IPS-11a (cell line): Measurements from ENCODE around the gene FANCC.

Experiments
- H3K4me3 ChIP-seq: one replicate; pipeline ENCODE4 v1.5.1; 2013; ENCODE audit warnings: low read depth, low read length, control low read depth

Gene FANCC, protein sequence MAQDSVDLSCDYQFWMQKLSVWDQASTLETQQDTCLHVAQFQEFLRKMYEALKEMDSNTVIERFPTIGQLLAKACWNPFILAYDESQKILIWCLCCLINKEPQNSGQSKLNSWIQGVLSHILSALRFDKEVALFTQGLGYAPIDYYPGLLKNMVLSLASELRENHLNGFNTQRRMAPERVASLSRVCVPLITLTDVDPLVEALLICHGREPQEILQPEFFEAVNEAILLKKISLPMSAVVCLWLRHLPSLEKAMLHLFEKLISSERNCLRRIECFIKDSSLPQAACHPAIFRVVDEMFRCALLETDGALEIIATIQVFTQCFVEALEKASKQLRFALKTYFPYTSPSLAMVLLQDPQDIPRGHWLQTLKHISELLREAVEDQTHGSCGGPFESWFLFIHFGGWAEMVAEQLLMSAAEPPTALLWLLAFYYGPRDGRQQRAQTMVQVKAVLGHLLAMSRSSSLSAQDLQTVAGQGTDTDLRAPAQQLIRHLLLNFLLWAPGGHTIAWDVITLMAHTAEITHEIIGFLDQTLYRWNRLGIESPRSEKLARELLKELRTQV

DNA sequence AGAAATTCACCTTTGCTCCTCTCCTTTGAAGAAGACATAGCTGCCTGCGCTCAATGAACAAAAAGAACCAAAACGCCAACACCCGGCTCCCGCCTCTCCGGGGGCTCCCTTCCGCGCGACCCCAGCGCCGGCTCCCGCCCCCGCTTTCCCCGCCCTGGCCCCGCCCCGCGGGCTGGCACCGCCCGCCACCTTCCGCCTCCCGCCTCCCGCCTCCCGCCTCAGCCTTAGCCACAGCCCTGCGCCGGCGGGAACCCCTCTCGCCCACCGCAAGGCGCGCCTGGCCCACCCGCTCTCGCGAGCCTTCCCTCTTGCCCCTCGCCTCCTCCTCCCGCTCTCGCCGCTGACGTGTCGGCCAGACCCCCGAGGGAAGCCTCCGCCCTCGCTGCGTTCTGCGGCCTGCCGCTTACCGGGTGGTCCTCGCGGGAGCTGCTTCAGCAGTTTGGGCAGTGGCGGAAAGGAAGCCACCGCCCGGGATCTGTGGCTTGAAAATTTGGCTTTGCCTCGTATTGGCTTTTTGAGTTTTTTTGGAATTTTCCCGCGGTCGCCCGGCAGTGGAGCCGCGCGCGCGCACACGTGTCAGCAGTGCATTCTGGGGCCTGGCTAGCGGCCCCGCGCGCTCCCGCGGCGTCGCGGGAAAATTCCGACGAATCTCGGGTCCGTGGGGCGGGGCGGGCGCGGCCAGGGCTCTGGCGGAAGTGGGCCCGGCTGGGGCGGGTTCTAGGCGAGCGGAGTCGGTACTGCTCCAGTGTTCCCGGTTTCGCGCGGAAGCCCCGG, at the start of gene FANCC:
Gene FANCC (minus strand): TSS at position 591 of the 774 bp plus-strand sequence. CDS start 68,418 bp downstream, outside the sequence.
- peak within 1 kb of the TSS; percentile 85 for H3K4me3 ChIP-seq

DNA sequence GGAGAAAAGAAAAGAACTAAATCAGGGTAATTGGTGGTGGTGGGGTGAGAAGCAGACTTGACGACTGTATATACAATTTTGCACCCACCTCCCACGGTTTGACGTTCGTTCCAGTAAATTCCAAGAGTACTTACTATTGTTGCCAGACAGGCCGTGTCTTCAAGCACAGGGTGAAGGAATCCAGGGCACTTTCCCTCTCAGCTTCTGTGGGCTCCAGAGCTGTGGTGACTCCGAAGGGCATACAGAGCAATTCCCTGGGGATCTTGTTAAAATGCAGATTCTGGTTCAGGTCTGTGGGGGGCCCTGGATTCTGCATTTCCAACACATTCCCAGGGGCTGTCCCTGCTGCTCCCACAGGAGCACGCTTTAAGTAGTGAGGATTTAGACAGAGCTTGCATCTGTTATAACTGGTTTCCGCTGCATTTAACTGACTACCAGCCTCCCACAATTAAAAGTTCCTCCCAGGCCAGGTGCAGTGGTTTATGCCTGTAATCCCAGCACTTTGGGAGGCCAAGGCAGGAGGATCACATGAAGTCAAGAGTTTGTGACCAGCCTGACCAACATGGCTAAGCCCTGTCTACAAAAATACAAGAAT, 49.3 kb upstream of the FANCC start:
- H3K4me3 ChIP-seq = no peak overlapping the region

DNA sequence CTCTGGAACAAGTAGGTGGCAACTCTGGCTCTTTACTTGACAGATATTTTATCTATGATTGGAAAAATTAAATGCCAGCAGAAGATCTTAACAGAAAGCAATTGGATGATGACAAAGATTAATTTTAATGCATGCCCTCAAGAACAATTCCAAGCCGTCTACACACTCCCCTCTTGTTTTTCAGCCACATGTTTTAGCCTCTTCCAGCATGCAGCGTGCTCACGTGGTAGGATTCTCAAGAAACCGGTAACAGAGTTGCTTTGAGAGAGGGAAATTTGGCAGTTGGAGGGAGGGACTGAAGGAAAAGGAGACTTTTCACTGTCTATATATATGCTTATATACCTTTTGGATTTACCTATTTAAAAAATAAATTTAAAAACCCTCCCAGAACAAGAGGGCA, 48.3 kb upstream of the FANCC start:
- H3K4me3 ChIP-seq = no peak overlapping the region

DNA sequence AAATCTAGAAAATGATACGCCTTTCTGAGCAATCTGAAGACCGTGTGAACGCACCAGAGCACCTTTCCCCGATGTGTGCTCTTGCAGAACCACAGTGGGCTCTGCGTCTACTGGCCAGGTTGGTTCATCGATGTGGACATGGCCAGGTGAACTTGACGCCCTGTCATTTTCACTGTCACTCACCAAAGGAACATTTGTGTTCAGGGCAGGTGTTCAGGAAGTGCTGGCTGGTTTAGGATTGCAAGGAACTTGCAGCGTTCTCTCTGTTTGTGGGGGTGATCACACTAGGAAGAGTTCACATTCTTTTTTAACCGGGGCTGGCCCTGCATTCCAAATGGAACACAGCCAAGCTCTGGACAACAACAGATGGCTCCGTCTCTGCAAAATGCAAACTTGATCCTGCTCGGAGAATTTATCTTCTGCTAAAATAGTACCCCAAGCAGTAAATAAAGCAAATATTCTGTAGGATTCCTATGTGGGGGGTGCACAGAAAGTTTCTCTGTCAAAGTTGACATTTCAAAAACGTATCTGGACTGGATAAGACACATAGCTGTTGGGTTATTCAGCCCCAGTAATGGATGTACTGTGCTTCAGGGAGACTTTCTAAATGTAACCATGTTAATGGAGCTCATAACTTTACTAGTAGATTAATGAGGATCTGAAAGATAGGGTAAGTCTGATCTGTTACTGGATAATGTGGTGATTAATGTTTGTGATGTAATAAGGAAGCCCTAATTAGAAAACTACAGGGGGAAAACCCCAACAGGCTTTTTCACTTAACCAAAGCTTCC, 45.7 kb upstream of the FANCC start:
- H3K4me3 ChIP-seq = no peak overlapping the region

DNA sequence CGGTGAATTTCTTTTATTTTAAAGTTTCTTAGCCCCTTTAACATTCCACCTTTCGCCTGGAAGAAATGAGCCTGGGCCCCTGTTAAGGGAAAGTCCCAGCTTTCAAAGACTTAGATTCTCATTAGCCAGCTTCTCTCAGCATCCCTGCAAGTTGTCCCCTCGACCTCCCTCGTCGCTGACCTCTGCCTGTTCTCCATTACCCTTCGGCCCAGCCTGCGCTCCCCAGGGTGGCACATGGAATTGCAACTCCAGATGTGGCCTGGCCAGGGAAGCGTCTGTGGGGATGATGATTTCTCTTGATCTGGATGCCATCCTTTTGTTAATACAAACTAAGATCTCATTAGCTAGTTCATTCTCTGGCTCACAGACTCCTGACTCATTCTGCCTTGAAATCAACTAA, 43.4 kb upstream of the FANCC start:
- H3K4me3 ChIP-seq = no peak overlapping the region

DNA sequence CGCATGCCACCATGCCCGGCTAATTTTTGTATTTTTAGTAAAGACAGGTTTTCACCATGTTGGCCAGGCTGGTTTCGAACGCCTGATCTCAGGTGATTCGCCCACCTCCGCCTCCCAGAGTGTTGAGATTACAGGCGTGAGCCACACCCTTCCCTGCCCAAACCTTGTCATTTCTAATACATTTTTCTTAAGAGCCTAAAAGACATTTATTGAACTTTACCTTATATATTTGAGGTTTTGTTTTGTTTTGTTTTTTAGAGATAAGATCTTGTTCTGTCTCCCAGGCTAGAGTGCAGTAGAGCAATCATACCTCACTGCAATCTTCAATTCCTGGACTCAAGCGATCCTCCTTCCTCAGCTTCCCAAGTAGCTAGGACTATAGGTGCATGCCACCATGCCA, 39.8 kb upstream of the FANCC start:
- H3K4me3 ChIP-seq = no peak overlapping the region

DNA sequence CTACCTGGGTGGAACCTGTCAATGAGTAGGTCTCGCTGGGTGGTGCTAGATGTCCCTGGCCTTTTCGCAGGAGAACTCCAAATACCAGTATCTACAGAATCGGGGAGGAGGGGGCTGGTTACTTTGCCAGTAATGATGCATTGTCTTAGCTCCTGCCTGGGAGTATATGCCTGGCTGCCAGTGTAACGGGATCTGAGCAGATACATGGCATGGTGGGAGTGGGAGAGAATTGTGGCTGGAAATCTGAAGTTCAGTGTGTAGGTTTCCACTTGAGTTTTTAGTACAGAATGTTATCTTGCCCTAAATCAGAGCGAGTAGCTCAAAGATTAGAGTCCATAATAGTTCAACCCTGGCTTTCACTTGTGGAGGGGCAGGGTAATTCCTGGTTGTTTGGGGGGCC, 38.0 kb upstream of the FANCC start:
- H3K4me3 ChIP-seq = no peak overlapping the region

DNA sequence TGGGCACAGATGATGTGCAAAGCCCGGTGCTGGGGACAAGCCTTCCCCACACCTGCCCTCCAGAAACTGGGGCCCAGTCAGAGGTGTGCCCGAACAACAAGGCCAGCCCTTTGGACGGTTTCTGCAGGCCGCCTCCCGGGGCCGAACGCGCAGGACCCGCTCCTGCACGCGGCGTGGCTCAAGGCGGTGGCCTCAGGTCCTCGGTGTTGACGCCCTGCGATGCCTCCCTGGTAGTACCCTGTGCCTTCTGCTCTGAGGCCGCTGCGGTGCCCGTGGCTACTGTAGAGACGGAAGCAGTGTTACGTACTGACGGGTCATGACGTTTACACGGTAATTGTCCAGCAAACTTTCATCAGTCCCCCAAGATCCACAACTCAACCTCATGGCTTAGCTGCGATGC, 33.5 kb upstream of the FANCC start:
- no peak overlapping the region for H3K4me3 ChIP-seq

DNA sequence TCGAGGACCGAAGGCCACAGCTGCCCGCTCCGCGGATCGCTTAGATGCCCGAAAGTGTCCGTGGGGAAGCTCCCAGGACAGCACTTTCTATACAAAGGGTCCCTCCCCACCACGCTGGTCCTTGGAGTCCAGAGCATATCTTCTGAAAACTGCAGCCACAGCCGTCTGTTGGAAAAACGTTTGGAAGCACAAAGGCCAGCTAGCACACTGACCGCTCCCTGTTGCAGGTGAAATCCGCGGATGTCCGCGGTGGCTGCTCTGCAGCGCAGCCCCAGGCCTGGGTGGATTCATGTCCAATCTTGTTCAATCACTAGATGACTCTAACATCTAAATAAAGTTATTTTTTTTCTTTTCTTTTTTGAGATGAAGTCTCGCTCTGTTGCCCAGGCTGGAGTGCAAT, 32.8 kb upstream of the FANCC start:
- no peak overlapping the region for H3K4me3 ChIP-seq

DNA sequence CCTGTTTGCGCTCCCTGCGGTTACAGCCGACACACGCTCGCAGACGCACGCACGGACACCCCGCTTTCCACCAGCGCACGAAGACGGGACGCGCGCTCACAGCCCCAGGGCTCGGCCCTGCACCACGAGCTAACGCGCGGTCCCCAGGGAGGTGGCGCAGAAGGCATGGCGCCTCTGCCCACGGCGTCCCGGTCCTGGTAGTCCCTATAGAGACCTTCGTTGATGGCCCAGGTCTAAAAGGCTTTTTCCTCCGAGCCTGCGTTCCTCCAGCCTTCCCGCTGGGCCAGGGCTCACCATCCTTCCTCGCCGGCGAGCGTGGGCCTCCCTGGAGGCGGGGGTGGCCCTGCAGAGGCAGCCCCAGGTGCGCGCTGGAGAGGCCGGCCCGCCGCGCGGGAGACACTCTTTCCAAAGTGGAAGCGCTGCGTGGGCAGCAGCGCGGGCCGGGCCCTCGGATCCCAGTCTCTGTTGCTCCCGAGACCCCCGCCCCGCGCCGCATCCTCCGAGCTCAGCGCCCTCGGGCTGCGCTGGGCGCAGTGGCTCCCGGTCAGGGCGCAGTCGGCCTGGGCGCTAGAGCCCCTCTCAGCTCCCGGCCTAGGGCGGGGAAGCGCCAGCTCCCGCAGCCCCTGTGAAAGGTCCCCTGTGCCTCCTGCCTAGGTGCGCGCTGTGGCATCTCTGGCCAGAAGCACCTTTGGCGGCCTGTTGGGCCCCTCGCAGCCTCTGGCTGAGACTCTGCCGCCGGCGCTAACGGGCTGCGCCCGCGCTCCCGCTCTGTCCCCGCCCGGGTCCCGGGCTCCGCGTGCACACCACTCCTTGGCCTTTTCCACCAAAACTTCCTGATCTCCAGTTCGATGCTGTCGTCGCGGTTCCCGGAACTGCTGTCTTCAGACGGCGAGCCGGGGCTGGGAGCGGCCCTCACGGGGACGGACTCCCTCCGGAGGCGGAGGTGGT, 31.9 kb upstream of the FANCC start:
- peak overlapping the region; percentile 40 for H3K4me3 ChIP-seq

DNA sequence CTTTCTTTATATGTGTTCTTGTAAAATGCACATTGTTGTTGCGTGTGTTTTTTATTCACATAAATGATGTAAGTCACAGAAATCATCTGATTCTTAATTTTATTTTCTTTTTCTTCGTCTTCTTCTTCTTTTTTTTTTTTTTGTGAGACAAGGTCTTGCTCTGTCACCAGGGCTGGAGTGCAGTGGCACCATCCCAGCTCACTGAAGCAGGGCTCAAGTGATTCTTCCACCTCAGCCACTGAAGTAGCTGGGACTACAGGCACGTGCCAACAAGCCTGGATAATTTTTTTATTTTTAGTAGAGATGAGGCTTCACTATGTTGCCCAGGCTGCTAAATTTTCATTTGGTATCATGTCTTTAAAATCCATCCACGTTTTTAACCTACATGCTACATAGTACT, 28.5 kb upstream of the FANCC start:
- H3K4me3 ChIP-seq = no peak overlapping the region

DNA sequence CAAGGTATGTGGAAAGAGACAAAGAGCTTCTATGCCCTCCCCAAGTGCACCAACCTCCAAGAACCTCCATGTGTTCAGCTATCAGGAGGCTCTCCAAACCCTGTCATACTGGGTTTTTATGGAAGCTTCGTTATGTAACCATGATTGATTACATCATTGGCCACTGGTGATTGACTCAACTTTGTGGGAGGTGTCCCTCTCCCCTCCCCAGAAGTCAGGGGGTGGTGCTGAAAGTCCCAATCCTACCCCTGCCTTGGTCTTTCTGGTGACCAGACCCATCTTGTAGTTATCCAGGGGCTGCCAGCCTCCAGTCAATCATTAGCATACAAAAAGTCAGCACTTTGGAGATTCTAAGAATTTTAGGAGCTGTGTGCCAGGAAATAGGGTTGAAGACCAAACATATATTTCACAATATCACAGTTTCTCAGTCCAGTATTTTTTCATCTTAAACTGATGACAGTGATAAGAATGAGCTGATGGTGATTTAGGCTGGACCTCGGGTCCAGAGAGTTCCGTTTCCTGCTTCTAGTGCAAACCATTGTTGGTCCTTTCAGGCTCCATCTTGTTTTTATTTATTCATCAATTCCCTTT, 27.3 kb upstream of the FANCC start:
- H3K4me3 ChIP-seq = no peak overlapping the region

DNA sequence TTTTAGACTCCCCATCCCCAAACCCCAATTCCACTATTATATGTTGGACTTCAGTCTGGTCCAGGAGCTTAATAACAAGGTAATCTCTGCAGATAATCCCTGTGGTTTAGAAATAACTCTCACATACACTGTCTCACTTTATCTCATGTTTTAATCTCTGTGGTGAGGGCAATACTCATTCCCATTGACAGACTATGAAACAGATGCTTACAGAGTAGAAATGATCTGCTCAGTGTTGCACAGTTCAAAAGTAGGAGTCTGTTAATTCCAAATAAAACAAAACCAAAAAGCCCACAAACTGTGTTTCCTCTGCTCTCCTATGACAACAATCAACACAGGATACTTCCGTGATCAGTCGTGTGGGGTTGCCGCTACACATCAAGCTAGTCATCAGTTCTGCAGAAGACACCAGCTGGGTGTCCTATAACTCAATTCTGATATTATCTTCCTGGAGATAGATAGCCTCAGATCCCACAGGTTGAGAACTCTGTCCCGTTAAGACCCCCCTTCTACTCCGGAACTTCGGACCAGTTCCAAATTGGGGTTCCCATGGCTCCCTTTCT, 26.3 kb upstream of the FANCC start:
- H3K4me3 ChIP-seq = no peak overlapping the region

DNA sequence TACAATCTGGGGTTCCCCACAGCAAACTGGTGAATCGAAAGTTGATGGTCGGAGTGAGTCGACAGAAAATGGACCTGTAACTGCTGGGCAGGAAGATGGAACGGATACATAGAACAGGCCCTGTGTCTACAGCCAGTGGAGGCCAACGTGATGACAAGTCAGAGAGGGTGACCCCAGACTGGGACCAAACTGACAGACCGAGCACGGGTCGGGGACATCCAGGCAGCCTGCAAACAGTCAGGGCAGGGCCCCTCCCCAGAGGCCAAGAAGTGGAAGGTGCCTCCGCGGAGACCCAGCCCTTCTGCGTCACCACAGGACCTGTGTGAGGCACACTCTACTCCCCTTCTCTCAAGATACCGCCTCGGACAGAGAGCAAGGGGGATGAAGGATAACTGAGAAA, 25.1 kb upstream of the FANCC start:
- H3K4me3 ChIP-seq = no peak overlapping the region

DNA sequence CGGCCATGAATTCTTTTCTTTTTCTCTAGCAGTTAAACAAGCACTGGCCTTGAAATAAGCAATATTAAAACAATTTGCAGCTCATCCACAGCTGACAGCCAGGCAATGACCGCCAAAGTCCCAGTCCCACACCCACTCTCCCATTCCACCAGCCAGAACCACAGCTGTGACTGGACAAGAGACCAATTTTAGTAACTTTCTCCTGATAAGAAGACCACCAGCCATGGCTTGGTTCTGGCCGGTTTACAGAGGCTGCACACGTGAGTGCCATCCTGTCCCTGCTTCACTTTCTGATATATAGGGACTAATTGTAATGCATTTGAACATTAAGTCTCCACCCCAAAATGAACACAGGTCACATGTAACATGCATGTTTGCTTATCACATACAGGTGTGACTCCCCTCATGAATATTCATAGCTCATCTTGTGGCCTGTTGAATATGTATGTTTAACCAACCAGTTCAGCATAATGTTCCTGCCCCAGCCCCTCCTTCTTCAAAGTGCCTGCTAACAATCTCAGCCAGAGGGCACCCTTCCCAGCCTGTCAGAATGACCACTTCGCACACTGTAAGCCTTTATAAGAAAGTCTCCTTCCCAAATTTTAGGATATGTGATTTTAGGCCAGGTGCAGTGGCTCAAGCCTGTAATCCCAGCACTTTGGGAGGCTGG, 23.9 kb upstream of the FANCC start:
- H3K4me3 ChIP-seq = no peak overlapping the region

DNA sequence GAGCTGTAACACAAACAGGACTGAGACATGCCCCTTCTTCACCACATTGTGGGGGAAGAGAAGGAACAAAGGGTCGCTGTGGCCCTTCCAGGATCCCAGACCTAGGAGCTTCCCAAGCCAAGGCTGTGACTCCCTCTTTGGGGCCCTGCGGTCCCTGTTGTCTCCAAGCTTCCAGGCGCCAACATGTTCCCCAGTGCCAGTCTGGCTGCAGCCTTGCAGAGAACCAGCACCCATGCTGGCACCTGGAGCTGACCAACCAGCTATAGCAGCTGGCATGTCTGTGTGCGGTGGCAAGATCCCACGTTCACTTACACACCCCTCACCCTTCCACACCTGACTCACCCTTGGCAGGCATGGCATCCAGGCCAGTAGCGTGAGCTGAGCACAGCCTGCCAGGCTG, 20.7 kb upstream of the FANCC start:
- no peak overlapping the region for H3K4me3 ChIP-seq

DNA sequence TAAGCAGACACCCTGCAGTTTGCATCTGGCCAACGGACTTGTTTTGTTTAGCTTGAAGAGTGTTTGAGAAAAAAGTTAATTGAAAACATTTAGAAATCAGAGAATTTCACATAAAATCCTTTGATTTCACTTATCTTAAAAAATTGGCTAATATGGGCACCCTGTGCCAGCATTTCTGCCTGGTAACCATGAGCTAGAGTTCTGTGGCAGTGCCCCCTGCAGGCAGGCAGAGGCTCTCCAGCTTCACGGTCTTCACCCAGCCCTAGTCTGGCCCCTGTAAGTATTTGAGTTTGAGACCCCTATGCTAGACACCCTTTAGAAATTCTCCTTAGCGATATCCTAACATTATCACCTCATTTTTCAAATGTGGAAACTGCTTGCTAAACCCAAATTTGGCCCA, 18.8 kb upstream of the FANCC start:
- H3K4me3 ChIP-seq = no peak overlapping the region

DNA sequence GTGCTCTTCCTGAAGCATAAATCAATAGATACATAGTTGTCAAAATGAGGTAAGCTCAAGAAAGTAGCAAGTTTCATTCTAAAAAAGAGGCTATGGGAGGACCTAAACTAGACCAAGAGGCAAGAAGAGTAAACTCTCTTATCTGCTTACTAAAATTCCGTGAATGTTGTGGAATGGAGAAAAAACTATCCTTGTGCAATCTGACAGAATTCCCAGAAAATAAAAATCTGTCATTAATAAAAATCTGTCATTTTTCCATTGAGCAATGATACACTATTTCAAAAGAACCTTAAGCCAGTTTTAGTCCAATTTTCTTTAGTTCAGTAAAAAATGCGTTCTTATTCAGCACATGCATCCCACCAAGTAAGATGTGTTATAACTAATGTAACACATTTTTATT, 15.9 kb upstream of the FANCC start:
- no peak overlapping the region for H3K4me3 ChIP-seq

DNA sequence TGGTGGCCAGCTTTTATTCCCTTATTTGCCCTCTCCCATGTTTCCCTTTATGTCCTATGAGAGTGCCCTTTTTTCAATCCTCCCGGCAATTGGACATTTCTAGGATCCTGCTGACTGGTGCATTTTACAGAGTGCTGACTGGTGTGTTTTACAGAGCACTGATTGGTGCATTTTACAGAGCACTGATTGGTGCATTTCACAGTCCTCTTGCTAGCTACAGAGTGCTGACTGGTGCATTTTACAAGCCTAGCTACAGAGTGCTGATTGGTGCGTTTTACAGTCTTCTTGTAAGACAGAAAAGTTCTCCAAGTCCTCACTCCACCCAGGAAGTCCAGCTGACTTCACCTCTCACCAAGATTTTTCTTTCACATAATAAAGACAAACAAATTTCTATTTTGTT, 15.4 kb upstream of the FANCC start:
- no peak overlapping the region for H3K4me3 ChIP-seq
